SK-N-SH treated with all-trans-retinoic acid at 6 μM for 48 hours (cell line): ENCODE measurements around the gene MT1M.
"Not testable (repeated sequence)": the region's sequence is repeated elsewhere in the genome, so short reads cannot be mapped to it uniquely, and the experiment has no call there.

Experiments
- ATAC-seq: fragments of 200-7000 bp; cut with Tn5 transposase; 3 replicates; pipeline ENCODE4 v1.9.1; 2020; ENCODE audit warnings: mild to moderate bottlenecking, moderate library complexity
- ARNTL ChIP-seq: fragments of 450-650 bp; formaldehyde crosslinking; IDR thresholded peaks from 2 replicates; pipeline ENCODE4 v1.5.0; 2020; ENCODE audit warnings: low read depth, mild to moderate bottlenecking, moderate library complexity, borderline replicate concordance
- BACH2 ChIP-seq: fragments of 250-450 bp; sonication (Bioruptor Pico); IDR thresholded peaks from 2 replicates; pipeline ENCODE4 v1.9.0; 2021; ENCODE audit warnings: mild to moderate bottlenecking, borderline replicate concordance
- CREB5 ChIP-seq: fragments of 250-450 bp; sonication (Bioruptor Pico); IDR thresholded peaks from 2 replicates; pipeline ENCODE4 v1.5.1; 2020; ENCODE audit warnings: low read depth, mild to moderate bottlenecking, moderate library complexity
- CSRNP3 ChIP-seq: fragments of 250-450 bp; sonication (Bioruptor Pico); IDR thresholded peaks from 2 replicates; pipeline ENCODE4 v1.5.1; 2021; ENCODE audit warnings: mild to moderate bottlenecking, moderate library complexity
- ESRRG ChIP-seq: fragments of 250-450 bp; sonication (Bioruptor Pico); IDR thresholded peaks from 2 replicates; pipeline ENCODE4 v1.6.1; 2021; ENCODE audit warnings: mild to moderate bottlenecking
- ISL1 ChIP-seq: fragments of 250-450 bp; sonication (Bioruptor Pico); IDR thresholded peaks from 2 replicates; pipeline ENCODE4 v2.1.2; 2022; ENCODE audit warnings: mild to moderate bottlenecking, moderate library complexity
- OSR1 ChIP-seq: fragments of 250-450 bp; sonication (Bioruptor Pico); IDR thresholded peaks from 2 replicates; pipeline ENCODE4 v1.8.0; 2022; ENCODE audit warnings: moderate library complexity, mild to moderate bottlenecking, inconsistent platforms
- POU6F1 ChIP-seq: fragments of 250-450 bp; sonication (Bioruptor Pico); IDR thresholded peaks from 2 replicates; pipeline ENCODE4 v1.8.0; 2021; ENCODE audit warnings: low read depth, mild to moderate bottlenecking, moderate library complexity, borderline replicate concordance
- PPARA ChIP-seq: fragments of 250-450 bp; sonication (Bioruptor Pico); IDR thresholded peaks from 2 replicates; pipeline ENCODE4 v1.5.0; 2020; ENCODE audit warnings: mild to moderate bottlenecking, borderline replicate concordance
- RARB ChIP-seq: fragments of 250-450 bp; sonication (Bioruptor Pico); IDR thresholded peaks from 2 replicates; pipeline ENCODE4 v1.8.0; 2021; ENCODE audit warnings: mild to moderate bottlenecking, moderate library complexity
- SNAI2 ChIP-seq: fragments of 250-450 bp; sonication (Bioruptor Pico); IDR thresholded peaks from 2 replicates; pipeline ENCODE4 v1.5.0; 2020; ENCODE audit warnings: mild to moderate bottlenecking, moderate library complexity
- TCF4 ChIP-seq: fragments of 250-450 bp; sonication (Bioruptor Pico); IDR thresholded peaks from 2 replicates; pipeline ENCODE4 v1.8.0; 2021; ENCODE audit warnings: mild to moderate bottlenecking, moderate library complexity, borderline replicate concordance
- TOX ChIP-seq: fragments of 250-450 bp; sonication (Bioruptor Pico); IDR thresholded peaks from 2 replicates; pipeline ENCODE4 v1.8.0; 2021; ENCODE audit warnings: mild to moderate bottlenecking, moderate library complexity, borderline replicate concordance
- TSHZ2 ChIP-seq: fragments of 250-450 bp; sonication (Bioruptor Pico); IDR thresholded peaks from 2 replicates; pipeline ENCODE4 v1.5.0; 2020; ENCODE audit warnings: mild to moderate bottlenecking, moderate library complexity
- ZC3H10 ChIP-seq: fragments of 250-450 bp; sonication (Bioruptor Pico); IDR thresholded peaks from 2 replicates; pipeline ENCODE4 v1.5.1; 2021; ENCODE audit warnings: mild to moderate bottlenecking, moderate library complexity
- ZFP30 ChIP-seq: fragments of 450-650 bp; formaldehyde crosslinking; IDR thresholded peaks from 2 replicates; pipeline ENCODE4 v1.5.0; 2022; ENCODE audit warnings: mild to moderate bottlenecking, moderate library complexity
- ZNF565 ChIP-seq: fragments of 450-650 bp; formaldehyde crosslinking; conservative IDR thresholded peaks from 2 replicates; pipeline ENCODE4 v1.5.0; 2020; ENCODE audit warnings: low read depth, mild to moderate bottlenecking, moderate library complexity

The MT1M gene

GRCh38 chr16:56618138-56618537, 14.3 kb upstream of the MT1M start (continued):
- TF ChIP-seq CREB5 (CRISPR knock-in tag) (no peak), SNAI2 (CRISPR knock-in tag) (no peak), CSRNP3 (no peak), TOX (no peak), ESRRG (CRISPR knock-in tag) (no peak), ZC3H10 (CRISPR knock-in tag) (no peak), OSR1 (no peak)

- ATAC-seq = no peak
- TF ChIP-seq TCF4 (no peak), POU6F1 (CRISPR knock-in tag) (no peak), ZFP30 (no peak), RARB (CRISPR knock-in tag) (no peak), BACH2 (CRISPR knock-in tag) (no peak), TSHZ2 (CRISPR knock-in tag) (no peak), OSR1 (no peak), ARNTL (CRISPR knock-in tag) (no peak), ZNF565 (CRISPR knock-in tag) (no peak), SNAI2 (CRISPR knock-in tag) (no peak), CREB5 (CRISPR knock-in tag) (no peak), TOX (no peak), ISL1 (no peak), ESRRG (CRISPR knock-in tag) (no peak), PPARA (CRISPR knock-in tag) (no peak), CSRNP3 (no peak)
- TF ChIP-seq, all 23 proteins: peak for 0
These were observed 12.0 kb upstream of the MT1M start for GRCh38 chr16:56620339-56620897.

GRCh38 chr16:56621665-56622445, 10.6 kb upstream of the MT1M start:
- not testable (repeated sequence) for ATAC-seq

- not testable (repeated sequence) for ATAC-seq
These were observed 9.3 kb upstream of the MT1M start for GRCh38 chr16:56623184-56623583.
